CD4-positive, alpha-beta T cell treated with Interferon alpha-2 for 1 hour (primary cell): ENCODE data around the gene SPOCD1.

ENCODE experiments used
- DNase-seq, 2 donors: peaks; one replicate each; pipeline ENCODE4 v3.0.0-alpha.2; 2020 to 2022

SPOCD1 gene

GRCh38 chr1:31769720-31770390, 46.0 kb downstream of the SPOCD1 start:
- DNase-seq, result no peak

GRCh38 chr1:31768939-31769704, 46.7 kb downstream of the SPOCD1 start:
- no peak for DNase-seq

DNA sequence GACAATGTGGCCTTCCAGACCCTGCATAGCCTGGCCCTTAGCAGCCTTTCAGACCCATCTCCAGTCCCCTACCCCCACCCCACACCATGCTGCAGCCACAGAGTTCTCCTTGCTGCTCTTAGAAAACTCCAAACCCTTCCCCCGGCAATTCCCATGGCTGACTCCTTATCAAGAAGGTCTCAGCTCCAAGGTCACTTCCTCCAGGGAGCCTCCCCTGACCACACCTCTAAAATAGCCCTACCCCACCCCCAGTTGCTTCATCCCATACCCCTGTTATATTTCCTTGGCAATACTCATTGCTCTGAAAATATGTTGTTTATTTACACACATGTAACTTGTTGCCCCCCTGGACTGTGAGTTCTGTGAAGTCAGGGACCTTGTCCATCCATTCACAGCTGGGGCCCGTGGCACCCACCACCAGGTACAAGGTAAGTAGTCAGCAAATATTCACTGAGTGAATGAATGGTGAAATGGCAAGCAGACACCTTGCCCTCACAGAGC, 47.4 kb downstream of the SPOCD1 start:
- DNase-seq, result no peak

DNA sequence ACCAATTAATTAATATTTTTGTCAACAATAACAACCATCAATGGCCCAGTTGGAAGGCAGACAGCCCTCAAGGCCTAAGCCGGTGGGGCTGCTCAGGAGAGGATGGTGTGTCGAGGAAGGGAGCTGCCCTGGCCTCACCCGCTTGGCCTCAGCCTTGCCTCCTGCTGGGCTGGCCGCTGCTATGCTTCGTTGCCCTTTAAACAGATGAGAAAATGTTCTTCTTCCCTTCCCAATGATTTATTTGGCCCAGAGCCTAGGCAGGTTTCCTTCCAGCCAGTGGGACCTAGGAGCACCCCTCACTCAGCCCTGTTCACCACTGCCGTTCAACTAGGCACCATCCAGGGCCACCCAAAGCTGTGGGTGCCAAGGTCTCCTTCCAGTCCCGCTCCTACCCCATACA, 48.6 kb downstream of the SPOCD1 start:
- no peak for DNase-seq

- no peak for DNase-seq
Measured at GRCh38 chr1:31765516-31765915, 50.3 kb downstream of the SPOCD1 start.

DNA sequence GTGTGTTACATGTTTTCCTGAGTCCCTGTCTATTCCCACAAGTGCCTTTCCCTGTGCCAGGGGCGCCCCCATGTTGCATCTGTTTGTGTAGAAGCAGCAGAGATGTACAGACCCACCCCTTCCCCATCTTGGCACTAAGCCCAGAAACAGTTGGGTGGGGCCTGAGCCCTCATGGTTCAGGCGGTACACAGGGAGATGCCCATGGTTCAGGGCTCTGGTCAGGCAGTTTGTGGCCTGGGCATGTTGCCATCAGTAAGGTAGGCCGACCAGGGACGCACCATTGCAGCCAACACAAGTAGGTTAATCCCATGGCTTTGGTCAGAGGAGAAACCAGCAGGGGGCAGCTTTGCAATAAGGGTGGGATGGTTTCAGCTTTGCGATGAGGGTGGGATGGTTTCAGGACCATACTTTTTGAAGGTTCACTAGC, 50.8 kb downstream of the SPOCD1 start:
- no peak for DNase-seq

- peak; percentile 11 to 35 for DNase-seq
Measured at GRCh38 chr1:31764312-31765040, 51.3 kb downstream of the SPOCD1 start, which contains the start of gene ADGRB2. Gene ADGRB2, minus strand, starts transcription at chr1:31764340. Its CDS starts 7,119 bp downstream, at chr1:31757221.

- peak in 1 of 2 donors; percentile 38 for DNase-seq
Measured at GRCh38 chr1:31763671-31764311, 52.0 kb downstream of the SPOCD1 start.

GRCh38 chr1:31762726-31763670, 52.8 kb downstream of the SPOCD1 start:
- DNase-seq, result peak; percentile 71 to 78

DNA sequence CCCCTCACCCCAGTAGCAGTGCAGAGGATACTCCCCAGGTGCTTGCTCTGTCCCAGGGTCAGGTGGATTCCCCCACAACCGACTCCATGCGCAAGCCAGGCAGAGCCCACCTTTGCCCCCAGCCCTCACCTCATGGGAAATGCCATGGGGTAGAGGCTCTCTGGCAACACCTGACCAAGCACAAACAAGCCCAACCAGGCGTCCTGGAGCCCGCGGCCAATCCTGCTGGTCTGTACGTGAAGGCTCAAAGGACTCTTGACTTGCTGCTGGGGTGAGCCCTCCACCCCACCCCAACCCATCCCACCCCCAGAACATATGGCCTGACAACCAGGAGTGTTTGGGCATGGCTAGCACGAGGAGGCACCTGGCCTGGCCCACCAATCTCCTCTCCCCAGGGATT, 53.5 kb downstream of the SPOCD1 start:
- no peak for DNase-seq

GRCh38 chr1:31761883-31762282, 53.9 kb downstream of the SPOCD1 start:
- no peak for DNase-seq

DNA sequence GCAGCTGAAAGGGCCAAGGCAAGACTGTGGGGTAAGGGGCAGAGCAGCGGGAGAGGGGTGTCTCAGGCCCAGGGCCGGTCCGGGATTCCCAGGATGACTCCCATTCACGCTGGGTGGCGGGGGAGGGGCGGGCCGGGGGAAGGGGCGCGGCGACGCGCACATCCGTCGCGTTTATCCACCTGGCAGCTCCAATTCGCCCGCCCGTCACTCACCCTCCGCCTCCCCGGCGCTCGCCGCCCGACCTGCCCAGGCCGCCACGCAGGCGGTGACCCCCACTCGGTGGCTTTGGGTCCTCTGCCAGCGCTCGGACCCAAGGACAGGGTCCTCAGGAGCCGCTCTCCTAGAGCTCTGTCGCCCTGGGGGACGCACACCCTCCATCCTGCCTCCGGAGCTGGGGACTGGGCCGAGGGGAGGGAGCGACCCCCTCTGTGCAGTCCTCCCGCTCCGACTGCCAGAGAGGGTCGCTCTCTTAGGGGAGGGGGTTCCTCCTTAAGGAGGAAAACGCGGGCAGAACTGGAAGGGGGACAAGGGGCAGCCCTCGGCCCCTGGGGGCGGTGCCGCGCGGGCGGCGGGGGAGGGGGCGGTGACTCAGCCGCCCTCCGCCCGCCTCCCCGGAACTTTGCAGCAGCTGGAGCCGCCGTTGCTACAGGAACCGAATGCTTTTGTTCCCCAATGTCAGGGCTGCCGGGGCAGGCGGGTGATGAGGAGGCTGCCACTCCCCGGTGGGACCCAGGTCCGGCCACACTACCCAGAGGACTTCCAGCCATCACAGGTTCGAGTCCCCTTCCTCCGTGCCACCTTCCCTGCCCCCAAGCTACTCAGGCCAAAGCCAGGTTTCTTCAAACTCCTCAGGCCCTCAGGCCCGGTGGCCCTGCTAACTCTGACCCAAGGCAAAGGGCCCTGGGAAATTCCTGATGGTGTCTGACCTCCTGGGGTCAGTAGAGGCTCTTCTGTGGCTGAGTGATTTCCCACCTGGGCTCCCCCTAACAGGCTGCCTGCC, 55.1 kb downstream of the SPOCD1 start:
- DNase-seq, result peak; percentile 72 to 77

GRCh38 chr1:31759298-31760023, 56.4 kb downstream of the SPOCD1 start:
- no peak for DNase-seq

- no peak for DNase-seq
Measured at GRCh38 chr1:31758823-31759222, 57.0 kb downstream of the SPOCD1 start.

GRCh38 chr1:31757989-31758388, 57.8 kb downstream of the SPOCD1 start:
- DNase-seq, result no peak

DNA sequence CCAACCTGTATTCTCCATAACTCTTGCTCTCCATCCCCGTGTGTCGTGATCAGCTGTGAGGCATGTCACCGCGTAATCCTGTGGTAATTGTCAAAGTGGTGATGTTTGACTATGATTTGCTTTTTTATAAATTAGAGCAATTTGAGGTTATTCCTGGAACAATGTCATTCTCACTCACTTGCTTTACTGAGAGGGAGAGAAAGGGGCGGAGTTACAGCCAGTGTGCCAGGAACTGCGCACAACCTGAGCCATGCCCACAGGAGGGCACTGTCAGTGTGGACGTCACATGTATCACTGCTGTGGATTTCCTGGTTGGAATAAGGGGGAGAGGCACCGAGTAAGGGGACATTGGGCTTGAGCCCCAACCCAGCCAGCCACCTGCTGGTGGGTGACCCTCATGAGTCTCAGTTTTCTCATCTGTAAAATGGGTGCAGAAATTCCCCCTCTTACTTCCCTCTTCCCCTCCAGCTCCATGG, 58.6 kb downstream of the SPOCD1 start:
- DNase-seq, result no peak

- no peak for DNase-seq
Measured at GRCh38 chr1:31756578-31756977, 59.2 kb downstream of the SPOCD1 start.

DNA sequence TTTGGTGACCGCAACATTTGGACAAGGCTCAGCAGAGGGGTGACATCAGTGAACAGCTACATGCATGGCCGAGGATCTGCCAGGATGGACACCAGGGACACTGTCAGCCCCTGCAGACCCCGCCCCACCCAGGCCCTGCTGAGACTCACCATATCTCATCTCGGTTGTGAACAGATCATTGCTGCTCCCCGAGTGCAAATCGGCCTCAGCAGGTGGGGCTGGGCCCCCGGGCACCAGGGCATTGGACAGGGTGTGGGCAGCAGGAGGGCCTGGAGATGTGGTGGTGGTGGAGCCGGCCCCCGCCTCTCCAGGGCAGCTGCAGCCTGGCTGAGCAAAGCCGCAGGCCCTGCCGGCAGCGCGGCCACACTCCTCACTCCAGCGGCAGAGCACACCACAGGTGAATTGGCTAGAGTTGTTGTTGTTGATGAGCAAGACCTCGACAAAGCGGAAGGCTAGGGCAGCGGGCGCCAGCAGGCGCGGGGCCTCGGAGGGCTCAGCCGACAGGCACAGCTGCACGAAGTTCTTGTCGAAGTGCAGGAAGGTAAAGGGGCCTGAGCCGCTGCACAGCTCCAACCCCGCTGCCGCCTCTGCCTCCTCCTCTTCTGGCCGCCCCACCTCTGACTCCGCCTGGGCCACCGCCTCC, 59.9 kb downstream of the SPOCD1 start:
- no peak for DNase-seq

GRCh38 chr1:31755197-31755611, 60.6 kb downstream of the SPOCD1 start:
- DNase-seq, result no peak
